LoVo (cell line): Measurements from ENCODE around the gene NTM.

Experiments used
- DNase-seq: peaks from one replicate; pipeline ENCODE4 v3.0.0-alpha.2; 2016; ENCODE audit warnings: low spot score

The NTM gene

GRCh38 chr11:131644204-131644795 lies 273.9 kb downstream of the NTM start:
- no peak for DNase-seq

GRCh38 chr11:131645237-131645636 lies 274.8 kb downstream of the NTM start:
- DNase-seq = no peak

- no peak for DNase-seq
These were observed 279.4 kb downstream of the NTM start for GRCh38 chr11:131649856-131650255.

- no peak for DNase-seq
These were observed 281.8 kb downstream of the NTM start for GRCh38 chr11:131652231-131652630.

GRCh38 chr11:131653260-131653659 lies 282.8 kb downstream of the NTM start:
- DNase-seq = no peak

- DNase-seq = no peak
These were observed 284.4 kb downstream of the NTM start for GRCh38 chr11:131654849-131655248.

- DNase-seq = no peak
These were observed 285.9 kb downstream of the NTM start for GRCh38 chr11:131656179-131656838.

- no peak for DNase-seq
These were observed 286.4 kb downstream of the NTM start for GRCh38 chr11:131656839-131657211.

GRCh38 chr11:131658414-131658813 lies 288.0 kb downstream of the NTM start:
- DNase-seq = no peak

- no peak for DNase-seq
These were observed 288.5 kb downstream of the NTM start for GRCh38 chr11:131658952-131659351.

GRCh38 chr11:131659931-131660330 lies 289.5 kb downstream of the NTM start:
- no peak for DNase-seq

GRCh38 chr11:131661132-131661531 lies 290.7 kb downstream of the NTM start:
- no peak for DNase-seq

- DNase-seq = peak; percentile 13
These were observed 292.0 kb downstream of the NTM start for GRCh38 chr11:131662317-131662972.

GRCh38 chr11:131662993-131663392 lies 292.6 kb downstream of the NTM start:
- DNase-seq = no peak

- no peak for DNase-seq
These were observed 293.2 kb downstream of the NTM start for GRCh38 chr11:131663405-131664200.

GRCh38 chr11:131664293-131664692 lies 293.9 kb downstream of the NTM start:
- no peak for DNase-seq

GRCh38 chr11:131664816-131665215 lies 294.4 kb downstream of the NTM start:
- DNase-seq = no peak

GRCh38 chr11:131665344-131665968 lies 295.0 kb downstream of the NTM start:
- DNase-seq = no peak

GRCh38 chr11:131666006-131666405 lies 295.6 kb downstream of the NTM start:
- no peak for DNase-seq

- DNase-seq = no peak
These were observed 296.2 kb downstream of the NTM start for GRCh38 chr11:131666617-131667016.

- DNase-seq = no peak
These were observed 297.2 kb downstream of the NTM start for GRCh38 chr11:131667566-131667965.
